SK-MEL-5 (cell line): Measurements from ENCODE around the gene BSN. TPM values are rescaled to one million over a fixed set of nuclear protein-coding genes. Genes with fewer than 3 reads are reported as not detected.

Experiments used
- DNase-seq: peaks from one replicate; pipeline ENCODE4 v3.0.0-alpha.2; 2016; ENCODE audit warnings: low read depth, low spot score
- in situ Hi-C: cut with HindIII; loops from 2 replicates; pipeline ENCODE4 v1.10.0; 2016; ENCODE audit warnings: low sequenced_read_pairs, high pct_unique_total_duplicates, low pct_unique_long_range_greater_than_20kb
- total RNA-seq: library from RNA; depleted of rRNA; stranded (reverse); fragments of >200 nt; shearing (Covaris generic); gene quantifications from 2 replicates; pipeline ENCODE4 v1.2.3, GENCODE V29; 2014

Gene BSN
- total RNA-seq, 1 experiment from 2014 or later: 0.40 TPM

DNA sequence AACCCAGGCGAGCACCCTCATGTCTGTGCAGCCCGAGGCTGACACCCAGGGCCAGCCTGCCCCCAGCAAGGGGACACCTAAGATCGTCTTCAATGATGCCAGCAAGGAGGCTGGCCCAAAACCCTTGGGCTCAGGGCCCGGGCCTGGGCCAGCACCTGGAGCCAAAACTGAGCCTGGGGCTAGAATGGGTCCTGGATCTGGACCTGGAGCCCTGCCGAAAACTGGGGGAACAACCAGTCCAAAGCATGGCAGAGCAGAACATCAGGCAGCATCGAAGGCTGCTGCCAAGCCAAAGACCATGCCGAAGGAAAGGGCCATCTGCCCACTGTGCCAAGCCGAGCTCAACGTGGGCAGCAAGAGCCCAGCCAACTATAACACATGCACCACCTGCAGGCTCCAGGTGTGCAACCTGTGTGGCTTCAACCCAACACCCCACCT, 88.5 kb downstream of the BSN start:
- in situ Hi-C loops: no loop called here
- no peak for DNase-seq

DNA sequence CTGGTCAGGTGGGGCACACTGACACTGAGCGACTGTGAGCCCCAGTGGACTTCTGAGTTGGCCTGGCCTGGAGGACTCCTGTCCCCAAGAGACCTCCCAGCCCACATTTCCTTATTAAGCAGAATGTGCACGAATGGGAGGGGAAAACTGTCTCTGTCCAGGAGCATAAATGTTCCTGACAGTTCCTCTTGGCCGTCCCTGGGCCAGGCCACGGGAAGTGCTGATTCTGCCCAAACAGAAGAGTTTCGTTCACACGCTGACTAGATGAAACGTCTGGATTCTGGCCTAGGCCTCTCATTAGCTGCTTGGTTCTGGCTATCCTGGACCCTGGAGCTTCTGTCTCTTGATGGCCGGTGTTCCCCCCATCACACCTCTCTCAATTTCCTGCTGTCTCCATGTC, 90.4 kb downstream of the BSN start:
- DNase-seq: no peak
- in situ Hi-C loops: no loop called here

DNA sequence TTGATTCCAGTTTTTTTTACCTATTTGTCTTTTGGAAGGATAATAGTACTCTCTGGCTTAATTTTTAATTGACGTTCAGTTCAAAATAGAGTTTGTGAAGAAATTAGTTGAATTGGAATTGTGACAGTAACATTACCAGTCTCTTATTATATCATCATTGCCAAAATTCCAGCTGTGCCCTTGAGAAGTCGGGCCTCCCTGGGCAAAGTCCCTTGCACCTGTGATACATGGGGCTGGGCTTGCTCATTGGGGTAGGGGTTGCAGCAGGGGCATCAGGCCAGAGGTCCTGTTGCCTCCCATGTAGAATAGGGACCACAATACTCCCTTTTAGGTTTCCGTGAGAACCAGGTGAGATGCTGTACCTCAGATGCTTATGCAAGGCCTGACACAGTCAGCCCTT, 92.0 kb downstream of the BSN start:
- no peak for DNase-seq
- in situ Hi-C loops: no loop called here

DNA sequence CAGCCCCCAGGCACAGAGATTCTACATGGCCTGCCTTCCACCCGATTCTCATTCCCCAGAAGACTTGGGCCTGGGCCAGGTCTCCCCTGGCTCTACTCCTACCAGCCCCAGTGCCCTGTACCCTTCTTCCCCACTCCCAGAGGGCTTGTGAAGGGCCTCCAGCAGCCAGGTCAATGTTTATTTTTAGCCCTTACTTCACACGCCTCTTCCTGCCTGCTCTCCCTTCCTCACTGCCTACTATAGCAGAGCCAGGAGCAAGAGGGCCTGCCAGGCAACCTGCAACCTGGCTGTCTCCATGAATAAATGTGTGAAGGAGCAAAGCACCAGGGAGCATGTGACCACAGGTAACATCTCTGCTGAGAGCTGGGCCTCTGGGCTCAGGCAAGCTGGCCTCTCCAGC, 93.5 kb downstream of the BSN start:
- in situ Hi-C loops: no loop called here
- DNase-seq: no peak

DNA sequence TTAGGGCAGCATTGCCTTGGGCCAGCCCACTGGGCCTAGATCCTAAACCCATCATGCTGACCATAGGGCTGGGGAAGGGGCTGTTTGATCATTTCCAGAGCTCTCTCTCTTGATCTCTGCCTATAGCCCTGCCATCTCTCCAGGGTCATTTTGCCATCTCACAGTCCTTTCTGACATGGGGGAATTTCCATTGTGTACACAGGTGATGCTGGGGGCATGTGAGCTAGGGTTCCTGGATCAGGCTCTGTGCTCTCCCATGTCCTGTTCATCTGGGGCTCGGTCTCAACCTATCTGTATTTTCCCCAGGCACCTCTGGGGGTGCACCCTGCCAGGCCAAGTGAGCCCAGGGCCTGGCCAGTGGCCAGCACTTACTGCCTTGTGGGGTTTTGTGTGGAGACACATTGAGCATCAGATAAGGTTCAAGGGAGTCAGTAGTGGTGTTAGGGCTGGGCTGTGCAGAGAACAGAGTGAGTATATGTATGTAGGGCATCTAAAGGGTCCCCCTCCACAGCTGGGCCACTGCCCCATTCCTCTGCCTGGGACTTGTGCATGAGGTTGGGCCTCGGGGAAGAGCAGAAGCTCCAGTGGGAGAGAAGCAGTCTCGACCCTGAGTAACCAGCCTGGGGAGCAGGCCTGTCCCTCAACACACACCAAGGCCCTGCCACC, 94.2 kb downstream of the BSN start:
- in situ Hi-C loops: no loop called here
- no peak for DNase-seq

DNA sequence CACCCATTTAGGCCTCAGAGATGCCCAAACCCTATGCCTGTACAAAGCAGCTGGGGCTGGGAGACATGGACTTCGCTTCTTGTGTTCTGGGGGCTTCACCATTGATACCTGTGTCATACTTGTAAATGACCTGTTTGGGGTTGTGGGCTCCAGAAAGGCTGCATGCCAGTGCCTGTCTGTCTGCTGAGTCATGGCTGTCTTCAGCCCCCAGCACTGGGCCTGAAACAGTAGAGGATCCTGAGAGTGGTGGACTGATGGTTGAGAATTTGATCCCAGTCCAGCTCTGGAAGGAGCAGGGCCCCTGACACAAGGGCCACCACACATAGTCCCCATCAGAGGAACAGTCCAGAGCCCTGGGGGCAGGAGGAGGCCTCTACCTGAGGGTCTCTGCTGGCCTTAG, 95.3 kb downstream of the BSN start:
- in situ Hi-C loops: no loop called here
- no peak for DNase-seq

DNA sequence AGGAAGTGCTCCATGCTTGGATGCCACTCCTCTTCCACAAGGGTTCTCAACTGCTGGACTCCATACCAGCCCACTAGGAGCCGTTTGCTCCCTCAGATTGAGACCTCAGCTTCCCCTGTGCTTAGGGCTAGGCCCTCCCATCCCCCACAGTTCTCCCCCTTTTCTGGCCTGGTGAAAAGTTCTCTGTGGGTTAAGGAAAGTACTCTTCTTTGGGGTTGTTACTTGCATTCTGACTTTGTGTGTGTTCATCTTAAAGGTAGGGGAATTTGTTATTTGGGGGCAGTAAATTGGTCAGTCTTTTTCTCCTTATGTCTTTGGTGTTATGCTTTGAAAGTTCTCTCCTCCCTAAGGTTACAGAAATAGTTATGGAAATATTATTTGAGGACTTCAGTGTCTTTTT, 95.9 kb downstream of the BSN start:
- in situ Hi-C loops: no loop called here
- DNase-seq: no peak

DNA sequence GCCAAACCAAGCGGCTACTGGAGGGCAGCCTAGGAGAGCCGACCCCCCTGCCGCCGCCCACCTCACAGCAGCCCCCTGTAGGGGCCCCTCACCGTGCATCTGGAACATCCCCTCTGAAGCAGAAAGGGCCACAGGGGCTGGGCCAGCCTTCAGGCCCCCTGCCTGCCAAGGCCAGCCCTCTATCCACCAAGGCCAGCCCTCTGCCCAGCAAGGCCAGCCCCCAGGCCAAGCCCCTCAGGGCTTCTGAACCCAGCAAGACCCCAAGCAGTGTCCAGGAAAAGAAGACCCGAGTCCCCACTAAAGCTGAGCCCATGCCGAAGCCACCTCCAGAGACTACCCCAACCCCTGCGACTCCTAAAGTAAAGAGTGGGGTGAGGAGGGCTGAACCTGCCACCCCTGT, 96.4 kb downstream of the BSN start:
- in situ Hi-C loops: no loop called here
- DNase-seq: no peak

DNA sequence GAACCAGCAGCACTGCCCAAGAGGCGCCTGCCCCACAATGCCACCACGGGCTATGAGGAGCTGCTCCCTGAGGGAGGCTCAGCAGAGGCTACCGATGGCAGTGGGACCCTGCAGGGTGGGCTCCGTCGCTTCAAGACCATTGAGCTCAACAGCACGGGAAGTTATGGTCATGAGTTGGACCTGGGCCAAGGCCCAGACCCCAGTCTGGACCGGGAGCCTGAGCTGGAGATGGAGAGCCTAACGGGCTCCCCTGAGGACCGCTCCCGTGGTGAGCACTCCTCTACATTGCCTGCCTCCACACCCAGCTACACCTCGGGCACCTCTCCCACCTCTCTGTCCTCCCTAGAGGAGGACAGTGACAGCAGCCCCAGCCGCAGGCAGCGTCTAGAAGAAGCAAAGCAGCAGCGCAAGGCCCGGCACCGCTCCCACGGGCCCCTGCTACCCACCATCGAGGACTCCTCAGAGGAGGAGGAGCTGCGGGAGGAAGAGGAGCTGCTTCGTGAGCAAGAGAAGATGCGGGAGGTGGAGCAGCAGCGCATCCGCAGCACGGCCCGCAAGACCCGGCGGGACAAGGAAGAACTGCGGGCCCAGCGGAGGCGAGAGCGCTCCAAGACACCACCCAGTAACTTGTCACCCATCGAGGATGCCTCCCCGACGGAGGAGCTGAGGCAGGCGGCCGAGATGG, 98.1 kb downstream of the BSN start:
- in situ Hi-C loops: no loop called here
- no peak for DNase-seq

DNA sequence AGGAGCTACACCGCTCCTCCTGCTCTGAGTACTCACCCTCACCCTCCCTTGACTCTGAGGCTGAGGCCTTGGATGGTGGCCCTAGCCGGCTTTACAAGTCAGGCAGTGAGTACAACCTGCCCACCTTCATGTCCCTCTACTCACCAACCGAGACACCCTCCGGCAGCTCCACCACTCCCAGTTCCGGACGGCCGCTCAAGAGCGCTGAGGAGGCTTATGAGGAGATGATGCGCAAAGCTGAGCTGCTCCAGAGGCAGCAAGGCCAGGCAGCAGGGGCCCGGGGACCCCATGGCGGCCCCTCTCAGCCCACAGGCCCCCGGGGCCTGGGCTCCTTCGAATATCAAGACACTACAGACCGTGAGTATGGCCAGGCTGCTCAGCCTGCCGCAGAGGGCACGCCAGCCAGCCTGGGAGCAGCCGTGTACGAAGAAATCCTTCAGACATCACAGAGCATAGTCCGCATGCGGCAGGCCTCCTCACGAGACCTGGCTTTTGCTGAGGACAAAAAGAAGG, 98.7 kb downstream of the BSN start:
- DNase-seq: no peak

DNA sequence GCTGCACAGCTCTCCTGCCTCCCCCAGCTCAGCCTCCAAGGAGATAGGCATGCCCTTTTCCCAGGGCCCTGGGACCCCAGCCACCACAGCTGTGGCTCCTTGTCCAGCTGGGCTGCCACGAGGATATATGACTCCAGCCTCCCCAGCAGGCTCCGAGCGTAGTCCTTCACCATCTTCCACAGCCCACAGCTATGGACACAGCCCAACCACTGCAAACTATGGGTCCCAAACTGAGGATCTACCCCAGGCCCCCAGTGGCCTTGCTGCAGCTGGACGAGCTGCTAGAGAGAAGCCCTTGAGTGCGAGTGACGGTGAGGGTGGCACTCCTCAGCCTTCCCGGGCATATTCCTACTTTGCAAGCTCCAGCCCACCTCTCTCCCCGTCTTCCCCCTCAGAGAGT, 99.3 kb downstream of the BSN start:
- no peak for DNase-seq
- in situ Hi-C loops: no loop called here

More for the DNA sequence above, 98.7 kb downstream of the BSN start:
- in situ Hi-C loops: no loop called here

DNA sequence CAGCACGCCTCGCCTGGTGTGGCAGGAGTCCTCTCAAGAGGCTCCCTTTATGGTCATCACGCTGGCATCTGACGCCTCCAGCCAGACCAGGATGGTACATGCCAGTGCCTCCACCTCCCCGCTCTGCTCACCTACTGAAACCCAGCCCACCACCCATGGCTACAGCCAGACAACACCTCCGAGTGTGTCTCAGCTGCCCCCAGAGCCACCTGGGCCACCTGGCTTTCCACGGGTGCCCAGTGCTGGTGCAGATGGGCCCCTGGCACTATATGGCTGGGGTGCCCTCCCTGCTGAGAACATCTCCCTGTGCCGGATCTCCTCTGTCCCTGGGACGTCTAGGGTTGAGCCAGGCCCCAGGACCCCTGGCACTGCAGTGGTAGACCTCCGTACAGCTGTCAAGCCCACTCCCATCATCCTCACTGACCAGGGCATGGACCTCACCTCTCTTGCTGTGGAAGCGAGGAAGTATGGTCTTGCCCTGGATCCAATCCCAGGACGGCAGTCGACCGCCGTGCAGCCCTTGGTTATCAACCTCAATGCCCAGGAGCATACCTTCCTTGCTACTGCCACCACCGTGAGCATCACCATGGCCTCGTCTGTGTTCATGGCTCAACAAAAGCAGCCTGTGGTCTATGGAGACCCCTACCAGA, 100.0 kb downstream of the BSN start:
- no peak for DNase-seq
- in situ Hi-C loops: no loop called here

DNA sequence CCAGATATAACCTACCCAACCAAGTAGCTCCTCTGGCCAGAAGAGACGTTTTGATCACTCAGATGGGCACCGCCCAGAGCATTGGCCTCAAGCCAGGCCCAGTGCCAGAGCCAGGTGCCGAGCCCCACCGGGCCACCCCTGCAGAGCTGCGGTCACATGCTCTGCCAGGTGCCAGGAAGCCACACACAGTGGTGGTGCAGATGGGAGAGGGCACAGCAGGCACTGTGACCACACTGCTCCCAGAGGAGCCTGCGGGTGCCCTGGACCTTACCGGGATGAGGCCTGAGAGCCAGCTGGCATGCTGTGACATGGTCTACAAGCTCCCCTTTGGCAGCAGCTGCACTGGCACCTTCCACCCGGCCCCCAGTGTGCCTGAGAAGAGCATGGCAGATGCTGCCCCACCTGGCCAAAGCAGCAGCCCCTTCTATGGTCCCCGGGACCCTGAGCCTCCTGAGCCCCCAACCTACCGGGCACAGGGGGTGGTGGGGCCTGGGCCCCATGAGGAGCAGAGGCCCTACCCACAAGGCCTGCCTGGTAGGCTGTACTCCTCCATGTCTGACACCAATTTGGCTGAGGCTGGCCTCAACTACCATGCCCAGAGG, 100.8 kb downstream of the BSN start:
- DNase-seq: no peak
- in situ Hi-C loops: no loop called here

DNA sequence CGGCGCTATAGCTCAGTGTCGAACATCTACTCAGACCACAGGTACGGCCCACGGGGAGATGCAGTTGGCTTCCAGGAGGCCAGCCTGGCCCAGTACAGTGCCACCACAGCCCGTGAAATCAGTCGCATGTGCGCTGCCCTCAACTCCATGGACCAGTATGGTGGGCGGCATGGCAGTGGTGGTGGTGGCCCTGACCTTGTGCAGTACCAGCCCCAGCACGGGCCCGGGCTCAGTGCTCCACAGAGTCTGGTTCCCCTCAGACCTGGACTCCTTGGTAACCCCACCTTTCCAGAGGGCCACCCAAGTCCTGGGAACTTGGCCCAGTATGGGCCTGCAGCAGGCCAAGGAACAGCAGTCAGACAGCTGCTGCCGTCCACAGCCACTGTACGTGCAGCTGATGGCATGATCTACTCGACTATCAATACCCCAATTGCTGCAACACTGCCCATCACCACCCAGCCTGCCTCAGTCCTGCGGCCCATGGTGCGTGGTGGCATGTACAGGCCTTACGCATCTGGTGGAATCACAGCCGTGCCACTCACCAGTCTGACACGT, 101.5 kb downstream of the BSN start:
- DNase-seq: no peak
- in situ Hi-C loops: no loop called here

DNA sequence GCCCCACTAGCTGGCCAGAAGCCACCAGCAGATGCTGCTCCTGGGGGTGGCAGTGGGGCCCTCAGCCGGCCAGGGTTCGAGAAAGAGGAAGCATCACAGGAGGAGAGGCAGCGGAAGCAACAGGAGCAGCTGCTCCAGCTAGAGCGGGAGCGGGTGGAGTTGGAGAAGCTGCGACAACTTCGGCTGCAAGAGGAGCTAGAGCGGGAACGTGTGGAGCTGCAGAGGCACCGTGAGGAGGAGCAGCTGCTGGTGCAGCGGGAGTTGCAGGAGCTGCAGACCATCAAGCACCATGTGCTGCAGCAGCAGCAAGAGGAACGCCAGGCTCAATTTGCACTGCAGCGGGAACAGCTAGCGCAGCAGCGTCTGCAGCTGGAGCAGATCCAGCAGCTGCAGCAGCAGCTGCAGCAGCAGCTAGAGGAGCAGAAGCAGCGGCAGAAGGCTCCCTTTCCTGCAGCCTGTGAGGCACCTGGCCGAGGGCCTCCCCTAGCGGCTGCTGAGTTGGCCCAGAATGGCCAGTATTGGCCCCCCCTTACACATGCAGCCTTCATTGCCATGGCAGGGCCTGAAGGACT, 102.3 kb downstream of the BSN start:
- in situ Hi-C loops: no loop called here

DNA sequence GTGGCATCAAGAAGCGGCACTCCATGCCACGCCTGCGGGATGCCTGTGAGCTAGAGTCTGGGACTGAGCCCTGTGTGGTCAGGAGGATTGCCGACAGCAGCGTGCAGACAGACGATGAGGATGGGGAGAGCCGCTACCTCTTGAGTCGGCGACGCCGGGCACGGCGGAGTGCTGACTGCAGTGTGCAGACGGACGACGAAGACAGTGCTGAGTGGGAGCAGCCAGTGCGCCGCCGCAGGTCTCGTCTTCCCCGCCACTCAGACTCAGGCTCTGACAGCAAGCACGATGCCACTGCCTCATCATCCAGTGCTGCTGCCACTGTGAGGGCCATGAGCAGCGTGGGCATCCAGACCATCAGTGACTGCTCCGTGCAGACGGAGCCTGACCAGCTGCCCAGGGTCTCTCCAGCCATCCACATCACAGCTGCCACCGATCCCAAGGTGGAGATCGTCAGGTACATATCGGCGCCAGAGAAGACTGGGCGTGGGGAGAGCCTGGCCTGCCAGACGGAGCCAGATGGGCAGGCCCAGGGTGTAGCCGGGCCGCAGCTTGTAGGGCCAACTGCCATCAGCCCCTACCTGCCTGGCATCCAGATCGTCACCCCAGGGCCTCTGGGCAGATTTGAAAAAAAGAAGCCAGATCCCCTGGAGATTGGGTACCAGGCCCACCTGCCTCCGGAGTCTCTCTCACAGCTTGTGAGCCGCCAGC, 103.1 kb downstream of the BSN start:
- in situ Hi-C loops: no loop called here
- no peak for DNase-seq

More for the DNA sequence above, 102.3 kb downstream of the BSN start:
- peak; percentile 14 for DNase-seq

DNA sequence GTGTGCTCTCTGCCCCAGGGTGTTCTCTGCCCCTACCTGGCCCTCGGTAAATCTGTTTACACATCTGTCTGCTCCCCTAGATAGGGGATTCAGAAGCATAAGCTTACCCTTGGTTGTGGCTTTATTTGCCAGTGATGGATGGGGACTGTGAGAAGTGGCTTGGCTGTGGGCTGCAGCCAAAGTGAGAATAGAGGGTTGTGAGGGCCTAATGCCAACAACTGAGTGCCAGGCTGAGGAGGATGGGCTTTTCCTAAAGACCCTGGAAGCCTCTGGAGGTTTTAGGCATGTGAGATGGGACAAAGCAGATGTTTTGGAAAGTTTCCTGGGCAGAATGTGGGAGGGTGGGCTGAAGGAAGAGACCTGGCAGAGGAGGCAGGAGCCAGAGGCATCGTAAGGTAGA, 104.4 kb downstream of the BSN start:
- no peak for DNase-seq
- in situ Hi-C loops: no loop called here
